Tibial nerve (tissue), 4 donors: ENCODE measurements around the gene SNED1.

Experiments used
- EP300 ChIP-seq, 2 donors: sonication (generic); formaldehyde crosslinking; IDR thresholded peaks; one replicate each; pipeline ENCODE4 v1.6.1; 2017; ENCODE audit warnings: antibody characterized with exemption in 2 of 2, mild to moderate bottlenecking in 1 of 2
- POLR2A ChIP-seq, 2 donors: fragments of 450-650 bp; IDR thresholded peaks; one replicate each; pipeline ENCODE4 v1.6.1; 2017; ENCODE audit warnings: antibody characterized with exemption in 2 of 2, mild to moderate bottlenecking in 2 of 2, moderate library complexity in 2 of 2
- TF ChIP-seq, protein P1 (sequence below), 5 experiments: fragments of 200-600 bp in 3 of 5; fragments of 450-650 bp in 2 of 5; sonication (generic) in 3 of 5; IDR thresholded peaks; one replicate each; pipeline ENCODE4 v1.5.1; 2016 to 2019; ENCODE audit warnings: antibody characterized with exemption in 5 of 5, mild to moderate bottlenecking in 3 of 5, moderate library complexity in 2 of 5

DNA sequence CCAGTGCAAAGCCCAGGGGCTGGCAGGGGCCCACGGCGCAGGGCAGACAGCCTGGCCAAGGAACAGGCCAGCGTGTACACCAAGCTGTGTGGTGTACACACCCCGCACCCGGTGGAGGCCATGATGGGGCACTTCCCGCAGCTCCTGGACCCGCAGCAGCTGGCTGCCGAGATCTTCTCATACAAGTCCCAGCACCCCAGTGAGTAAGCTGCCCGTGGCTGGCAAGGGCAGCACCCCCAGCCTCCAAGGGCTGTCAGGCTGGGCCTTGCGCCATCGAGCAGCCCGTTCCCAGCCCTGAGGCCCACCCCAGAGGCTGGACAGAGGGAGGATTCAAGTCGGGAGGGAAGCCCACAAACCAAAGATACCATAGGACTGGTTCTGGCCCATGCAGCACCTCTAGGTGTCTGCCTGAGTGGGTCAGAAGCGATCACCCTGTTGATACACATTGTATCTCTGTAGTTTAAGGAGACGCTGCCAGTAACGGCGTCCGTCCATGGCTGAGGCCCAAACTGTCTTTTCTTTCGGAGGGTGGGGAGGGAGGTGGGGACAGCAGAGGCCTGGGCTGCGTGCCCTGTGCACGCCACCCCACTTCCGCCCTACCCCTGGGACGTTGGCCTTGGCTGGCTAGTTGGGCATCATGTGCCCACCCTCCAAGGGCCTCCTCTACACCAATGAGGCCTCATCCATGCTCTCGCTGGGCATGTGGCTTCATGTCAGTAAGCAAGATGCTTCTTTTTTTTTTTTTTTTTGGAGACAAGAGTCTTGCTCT is 120.5 kb downstream of the SNED1 start:
- TF ChIP-seq, protein P1, sequence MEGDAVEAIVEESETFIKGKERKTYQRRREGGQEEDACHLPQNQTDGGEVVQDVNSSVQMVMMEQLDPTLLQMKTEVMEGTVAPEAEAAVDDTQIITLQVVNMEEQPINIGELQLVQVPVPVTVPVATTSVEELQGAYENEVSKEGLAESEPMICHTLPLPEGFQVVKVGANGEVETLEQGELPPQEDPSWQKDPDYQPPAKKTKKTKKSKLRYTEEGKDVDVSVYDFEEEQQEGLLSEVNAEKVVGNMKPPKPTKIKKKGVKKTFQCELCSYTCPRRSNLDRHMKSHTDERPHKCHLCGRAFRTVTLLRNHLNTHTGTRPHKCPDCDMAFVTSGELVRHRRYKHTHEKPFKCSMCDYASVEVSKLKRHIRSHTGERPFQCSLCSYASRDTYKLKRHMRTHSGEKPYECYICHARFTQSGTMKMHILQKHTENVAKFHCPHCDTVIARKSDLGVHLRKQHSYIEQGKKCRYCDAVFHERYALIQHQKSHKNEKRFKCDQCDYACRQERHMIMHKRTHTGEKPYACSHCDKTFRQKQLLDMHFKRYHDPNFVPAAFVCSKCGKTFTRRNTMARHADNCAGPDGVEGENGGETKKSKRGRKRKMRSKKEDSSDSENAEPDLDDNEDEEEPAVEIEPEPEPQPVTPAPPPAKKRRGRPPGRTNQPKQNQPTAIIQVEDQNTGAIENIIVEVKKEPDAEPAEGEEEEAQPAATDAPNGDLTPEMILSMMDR (IDR thresholded peaks at IDR 0.05): no peak
- no peak for TF ChIP-seq POLR2A (IDR thresholded peaks at IDR 0.05)
- TF ChIP-seq EP300 (IDR thresholded peaks at IDR 0.05): no peak
